CMK (cell line): ENCODE results near the gene WWTR1.

ENCODE experiments used
- DNase-seq: peaks from one replicate; pipeline ENCODE4 v3.0.0-alpha.2; 2010; ENCODE audit warnings: low read depth

Gene WWTR1

GRCh38 chr3:149657926-149658743 lies at the start of gene WWTR1:
TSS of gene WWTR1 (minus strand) at chr3:149658025. CDS start at chr3:149657306, 719 bp downstream.
- DNase-seq = peak; percentile 1

DNA sequence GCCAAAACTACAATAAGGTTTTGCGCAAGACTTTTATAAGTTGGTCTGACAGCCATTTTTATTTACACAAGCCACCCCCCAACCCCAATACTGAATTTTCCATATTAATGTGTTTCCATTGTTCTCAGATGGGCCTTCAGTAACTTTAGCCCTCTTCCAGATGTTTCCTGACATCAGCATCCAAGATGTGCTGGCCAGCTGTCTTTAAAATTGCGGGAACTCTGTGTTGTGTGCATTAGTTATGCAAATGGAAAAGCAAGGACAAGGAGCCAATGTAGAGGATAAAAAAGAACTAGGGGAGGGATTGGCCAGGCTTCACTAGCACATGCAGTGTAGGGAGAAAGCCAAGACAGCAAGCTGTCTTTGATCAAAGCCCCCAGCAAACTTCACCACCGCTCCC lies 49.1 kb upstream of the WWTR1 start:
- DNase-seq = no peak

DNA sequence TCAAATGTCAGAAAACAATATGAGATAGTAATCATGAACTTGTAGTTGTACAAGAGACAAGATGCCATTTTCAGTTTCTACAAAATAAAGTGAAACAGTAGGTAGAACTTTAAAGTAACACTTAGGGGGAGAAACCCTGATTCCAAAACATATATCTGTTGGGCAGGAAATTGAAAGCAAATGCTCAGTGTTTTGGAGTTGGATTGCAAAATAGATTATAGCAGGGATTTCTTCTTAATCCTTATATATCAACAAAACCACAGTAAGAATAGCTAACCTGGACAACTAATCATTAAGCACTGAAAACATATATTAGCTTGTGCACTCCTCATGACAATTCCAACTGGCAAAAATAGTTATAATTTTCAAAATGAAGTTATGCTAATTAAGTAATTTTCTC lies 47.6 kb upstream of the WWTR1 start:
- no peak for DNase-seq

GRCh38 chr3:149703466-149703865 lies 45.6 kb upstream of the WWTR1 start:
- no peak for DNase-seq

- no peak for DNase-seq
Measured at GRCh38 chr3:149702691-149703441, 45.0 kb upstream of the WWTR1 start.

GRCh38 chr3:149701977-149702350 lies 44.1 kb upstream of the WWTR1 start:
- DNase-seq = no peak

- DNase-seq = no peak
Measured at GRCh38 chr3:149701206-149701976, 43.6 kb upstream of the WWTR1 start.

DNA sequence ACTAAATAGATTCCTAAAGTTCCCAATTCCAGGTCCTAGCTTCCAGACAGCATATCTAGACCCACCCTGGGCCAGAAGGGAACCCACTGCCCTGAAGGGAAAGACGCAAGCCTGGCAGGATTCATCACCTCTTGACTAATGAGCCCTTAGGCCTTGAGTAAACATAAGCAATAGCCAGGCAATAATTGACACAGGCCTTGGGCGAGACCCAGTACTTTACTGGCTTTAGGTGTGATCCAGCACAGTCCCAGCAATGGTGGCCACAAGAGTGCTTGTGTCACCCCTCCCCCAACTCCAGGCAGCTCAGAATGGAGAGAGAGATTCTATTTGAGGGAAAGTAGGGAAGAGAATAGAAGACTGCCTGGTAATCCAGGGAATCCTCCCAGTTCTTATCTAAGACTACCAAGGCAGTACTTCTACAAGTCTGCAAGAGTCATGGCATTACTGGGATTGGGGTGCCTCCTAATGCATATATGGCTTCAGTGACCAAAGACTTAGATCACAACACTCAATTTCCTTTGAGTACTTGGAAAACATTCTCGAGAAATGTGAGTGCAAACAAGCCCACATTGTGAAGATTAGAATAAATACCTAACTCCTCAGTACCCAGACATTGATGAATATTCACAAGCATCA lies 30.4 kb upstream of the WWTR1 start:
- DNase-seq = no peak

GRCh38 chr3:149686996-149687395 lies 29.2 kb upstream of the WWTR1 start:
- DNase-seq = no peak

DNA sequence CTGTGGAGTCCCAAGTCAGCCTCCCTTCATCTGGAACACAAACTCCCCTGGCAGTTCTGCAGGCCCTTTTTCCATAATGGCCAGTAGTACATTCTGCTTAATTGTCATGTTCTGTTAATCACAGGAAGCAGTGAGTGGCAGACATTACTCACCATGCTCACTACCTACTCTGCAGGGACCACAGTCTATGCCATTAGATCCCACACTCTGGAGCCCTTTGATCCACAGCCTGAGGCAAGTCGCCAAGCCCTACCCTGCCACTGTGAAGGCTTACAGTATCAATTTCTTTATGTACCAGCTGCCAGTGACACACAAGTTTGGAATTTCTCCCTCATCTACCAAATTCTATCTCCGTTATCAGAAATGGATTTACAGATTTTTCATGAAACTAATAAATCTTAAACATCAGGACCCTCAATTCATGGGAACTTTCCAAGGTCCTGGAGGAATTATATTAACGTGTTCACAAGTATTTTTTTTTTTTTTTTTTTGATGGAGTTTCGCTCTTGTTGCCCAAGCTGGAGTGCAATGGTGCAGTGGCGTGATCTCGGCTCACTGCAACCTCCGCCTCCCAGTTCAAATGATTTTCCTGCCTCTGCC lies 20.6 kb upstream of the WWTR1 start:
- no peak for DNase-seq

DNA sequence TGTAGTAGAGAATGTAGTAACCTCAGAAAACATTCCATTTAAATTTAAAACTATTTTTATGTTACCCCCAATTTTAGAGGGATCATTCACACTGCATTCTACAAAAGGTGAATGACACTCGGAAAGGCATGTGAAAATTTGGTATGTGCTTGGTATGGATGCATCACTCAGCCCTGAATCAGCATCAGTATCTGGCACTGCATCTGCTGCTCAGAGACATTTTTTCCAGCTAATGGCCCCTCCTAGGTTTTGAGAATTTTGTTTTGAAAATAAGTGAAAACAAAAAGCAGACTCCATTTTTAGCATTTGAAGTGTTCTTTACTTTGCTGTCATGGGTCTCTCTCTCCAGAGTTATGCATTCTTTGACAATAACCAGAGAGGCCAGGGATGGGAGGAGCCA lies 15.6 kb upstream of the WWTR1 start:
- no peak for DNase-seq

GRCh38 chr3:149670742-149671492 lies 13.1 kb upstream of the WWTR1 start:
- no peak for DNase-seq

- no peak for DNase-seq
Measured at GRCh38 chr3:149667576-149667975, 9.8 kb upstream of the WWTR1 start.

GRCh38 chr3:149663966-149664365 lies 6.1 kb upstream of the WWTR1 start:
- no peak for DNase-seq

- no peak for DNase-seq
Measured at GRCh38 chr3:149662240-149662887, 4.5 kb upstream of the WWTR1 start.

DNA sequence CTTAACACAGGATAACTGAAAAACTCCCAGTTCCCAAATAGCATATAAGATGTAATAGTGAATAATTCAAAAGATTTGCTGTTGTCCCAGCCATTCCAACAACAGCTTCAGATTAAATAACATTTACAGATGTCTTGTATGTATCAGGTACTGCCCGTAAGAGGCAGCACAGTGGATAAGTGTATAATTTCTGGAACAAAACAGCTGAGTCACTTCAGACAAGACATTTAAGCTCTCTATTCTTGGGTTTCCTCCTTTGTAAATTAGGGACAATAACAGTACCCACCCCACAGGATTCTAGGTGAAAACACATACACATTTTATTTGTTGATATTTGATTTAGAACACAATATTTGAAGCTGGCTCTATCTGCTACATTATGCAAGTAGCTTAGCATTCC lies 2.6 kb upstream of the WWTR1 start:
- no peak for DNase-seq

DNA sequence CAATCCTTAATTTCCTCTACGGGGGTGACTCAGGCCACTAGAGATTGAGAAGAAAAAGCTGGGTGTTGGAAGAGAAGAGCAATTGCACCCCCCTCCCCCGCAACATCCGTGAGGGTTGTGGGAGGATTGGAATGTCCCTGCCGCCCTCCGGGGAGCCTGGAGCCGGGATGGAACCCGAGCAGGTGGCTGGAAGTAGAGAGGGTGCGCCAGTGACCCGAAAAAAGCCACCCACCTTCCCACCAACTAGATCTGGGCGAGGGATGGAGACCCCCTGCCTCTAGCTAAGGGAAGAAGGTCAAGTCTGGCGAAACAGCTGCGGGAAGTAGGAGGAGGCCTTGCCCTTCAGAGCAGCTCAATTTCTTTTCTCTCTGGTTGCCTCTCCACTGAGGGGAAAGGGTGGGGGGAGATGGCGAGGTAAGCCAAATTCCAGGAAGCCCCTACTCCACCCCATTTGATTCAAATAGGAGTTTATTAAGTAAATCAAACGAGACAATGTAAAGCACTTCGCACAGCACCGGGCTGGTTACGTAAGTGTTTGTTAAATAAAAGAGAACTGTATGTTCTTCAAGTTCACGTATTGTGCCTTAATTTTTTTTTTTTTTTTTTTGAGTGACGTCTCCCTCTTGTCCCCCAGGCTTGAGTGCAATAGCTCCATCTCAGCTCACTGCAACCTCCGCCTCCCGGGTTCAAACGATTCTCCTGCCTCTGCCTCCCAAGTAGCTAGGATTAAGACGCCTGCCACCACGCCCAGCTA lies 1.1 kb upstream of the WWTR1 start:
- DNase-seq = no peak

GRCh38 chr3:149657321-149657925 lies 402 bp downstream of the WWTR1 start:
- no peak for DNase-seq

DNA sequence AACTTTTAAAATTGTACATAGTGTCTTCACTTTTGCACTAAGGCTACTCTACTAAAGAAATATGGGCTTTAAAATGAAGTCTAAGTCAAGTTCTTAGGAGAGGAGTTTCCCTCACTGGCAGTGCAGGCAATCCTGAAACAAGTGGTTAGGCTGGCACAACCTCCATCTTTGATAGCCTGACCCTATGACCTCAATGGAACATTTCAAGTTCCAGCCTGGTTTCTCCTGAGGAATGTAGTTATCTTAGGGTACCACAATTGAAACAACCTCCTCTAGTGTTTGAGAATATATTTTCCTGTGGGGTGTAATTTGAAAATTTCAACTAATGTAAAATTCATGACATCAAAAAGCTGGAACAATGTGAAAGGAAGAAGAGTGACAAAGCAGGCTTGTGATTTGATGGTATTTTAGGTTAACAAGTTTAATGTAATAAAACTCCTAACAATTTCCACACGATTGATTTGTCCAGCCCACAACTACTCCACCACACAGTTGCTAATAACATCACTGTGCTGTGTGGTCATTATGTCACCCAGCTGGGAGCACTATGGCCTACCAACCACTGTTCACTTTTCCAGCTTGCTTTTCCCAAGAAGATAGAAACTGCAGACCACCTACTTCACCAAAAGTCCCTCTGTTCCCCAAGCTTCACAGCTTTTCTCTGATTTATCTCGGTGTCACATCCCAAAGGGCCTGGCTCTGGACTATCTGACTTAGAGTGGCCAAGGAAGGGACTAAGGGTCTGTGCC lies 1.8 kb downstream of the WWTR1 start:
- no peak for DNase-seq
